Caco-2 (cell line): ENCODE measurements around the gene MAP3K4. TPM values are rescaled to one million over a fixed set of nuclear protein-coding genes. Genes with fewer than 3 reads are reported as not detected.

Experiments
- BruUV-seq: library from RNA; stranded (reverse); fragments of 400-500 nt; replicated peaks from 2 replicates; lab custom pipeline; 2021; lab: Mats Ljungman, UMichigan
- CTCF ChIA-PET: fragments of 300-600 bp; sonication (Branson Sonifier 250); formaldehyde crosslinking; loops from one replicate; lab custom pipeline; 2022; ENCODE audit warnings: antibody characterized with exemption; lab: Charles Lee
- POLR2A ChIA-PET: fragments of 300-600 bp; sonication (Branson Sonifier 250); formaldehyde crosslinking; loops from one replicate; lab custom pipeline; 2022; ENCODE audit warnings: antibody characterized with exemption; lab: Charles Lee
- DNase-seq, 2 experiments: peaks; one replicate each; pipeline versions ENCODE4 v3.0.0 to v3.0.0-alpha.2; 2020 to 2022
- H3K27me3 ChIP-seq: replicated peaks from 2 replicates; pipeline ENCODE4 v1.6.0; 2011; ENCODE audit warnings: low read length; ENCODE audit not compliant: control insufficient read depth, insufficient read depth
- H3K36me3 ChIP-seq: 2 replicates; pipeline ENCODE4 v1.5.1; 2011; ENCODE audit warnings: low read length; ENCODE audit not compliant: control insufficient read depth, insufficient read depth
- H3K4me1 ChIP-seq: fragments of 250-450 bp; sonication (Bioruptor Pico); 2 replicates; pipeline ENCODE4 v1.5.1; 2020; ENCODE audit warnings: mild to moderate bottlenecking
- H3K4me3 ChIP-seq: 2 replicates; pipeline ENCODE4 v1.5.1; 2011; ENCODE audit warnings: low read depth, mild to moderate bottlenecking, control low read depth, low read length
- H3K9me3 ChIP-seq: fragments of 250-450 bp; sonication (Bioruptor Pico); 2 replicates; pipeline ENCODE4 v1.5.1; 2020; ENCODE audit warnings: mild to moderate bottlenecking, moderate library complexity
- H3K27ac Mint-ChIP-seq: one replicate; pipeline ENCODE4 v1.8.0; 2022; ENCODE audit warnings: mixed read lengths; ENCODE audit not compliant: unreplicated experiment
- H3K27me3 Mint-ChIP-seq: one replicate; pipeline ENCODE4 v1.8.0; 2022; ENCODE audit warnings: mixed read lengths; ENCODE audit not compliant: insufficient read depth, unreplicated experiment
- H3K36me3 Mint-ChIP-seq: one replicate; pipeline ENCODE4 v1.8.0; 2022; ENCODE audit warnings: mild to moderate bottlenecking, mixed read lengths; ENCODE audit not compliant: insufficient read depth, unreplicated experiment
- H3K4me1 Mint-ChIP-seq: one replicate; pipeline ENCODE4 v1.8.0; 2022; ENCODE audit warnings: low read depth, mixed read lengths; ENCODE audit not compliant: unreplicated experiment
- H3K4me3 Mint-ChIP-seq: one replicate; pipeline ENCODE4 v1.8.0; 2022; ENCODE audit warnings: mild to moderate bottlenecking, moderate library complexity, mixed read lengths; ENCODE audit not compliant: unreplicated experiment
- H3K9me3 Mint-ChIP-seq: one replicate; pipeline ENCODE4 v1.8.0; 2022; ENCODE audit warnings: mixed read lengths; ENCODE audit not compliant: unreplicated experiment
- intact Hi-C: fragments of 100-400 bp; cut with micrococcal nuclease; formaldehyde crosslinking; loops from one replicate; pipeline ENCODE4 v1.10.0; 2022; ENCODE audit not compliant: unreplicated experiment
- total RNA-seq: library from RNA; stranded (reverse); gene quantifications from 2 replicates; pipeline ENCODE4 v1.2.3, GENCODE V29; 2022
- TF ChIP-seq, protein P1 (sequence below), 2 experiments: fragments of 200-600 bp in 1 of 2; IDR thresholded peaks; 1 replicate in 1 of 2; 2 replicates in 1 of 2; pipeline versions ENCODE4 v1.5.1 to v1.8.0; 2011 to 2022; ENCODE audit warnings: antibody characterized with exemption in 1 of 2, control low read depth in 1 of 2, inconsistent platforms in 1 of 2, low read depth in 1 of 2, low read length in 1 of 2, mild to moderate bottlenecking in 1 of 2, moderate library complexity in 1 of 2; ENCODE audit not compliant: insufficient read depth in 1 of 2, severe bottlenecking in 1 of 2, unreplicated experiment in 1 of 2

Gene MAP3K4
- total RNA-seq, 1 experiment from 2014 or later: 34.3 TPM

DNA sequence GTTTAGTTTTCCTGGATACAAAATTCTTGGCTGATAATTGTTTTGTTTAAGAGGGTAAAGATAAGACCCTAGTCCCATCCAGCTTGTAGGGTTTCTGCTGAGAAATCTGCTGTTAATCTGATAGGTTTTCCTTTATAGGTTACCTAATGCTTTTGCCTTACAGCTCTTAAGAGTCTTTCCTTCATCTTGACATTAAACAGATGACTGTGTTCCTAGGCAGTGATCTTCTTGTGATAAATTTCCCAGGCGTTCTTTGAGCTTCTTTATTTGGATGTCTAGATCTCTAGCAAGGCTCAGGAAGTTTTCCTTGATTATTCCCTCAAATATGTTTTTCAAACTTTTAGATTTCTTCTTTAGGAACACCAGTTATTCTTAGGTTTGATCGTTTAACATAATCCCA lies 134.0 kb downstream of the MAP3K4 start:
- TF ChIP-seq, protein P1, sequence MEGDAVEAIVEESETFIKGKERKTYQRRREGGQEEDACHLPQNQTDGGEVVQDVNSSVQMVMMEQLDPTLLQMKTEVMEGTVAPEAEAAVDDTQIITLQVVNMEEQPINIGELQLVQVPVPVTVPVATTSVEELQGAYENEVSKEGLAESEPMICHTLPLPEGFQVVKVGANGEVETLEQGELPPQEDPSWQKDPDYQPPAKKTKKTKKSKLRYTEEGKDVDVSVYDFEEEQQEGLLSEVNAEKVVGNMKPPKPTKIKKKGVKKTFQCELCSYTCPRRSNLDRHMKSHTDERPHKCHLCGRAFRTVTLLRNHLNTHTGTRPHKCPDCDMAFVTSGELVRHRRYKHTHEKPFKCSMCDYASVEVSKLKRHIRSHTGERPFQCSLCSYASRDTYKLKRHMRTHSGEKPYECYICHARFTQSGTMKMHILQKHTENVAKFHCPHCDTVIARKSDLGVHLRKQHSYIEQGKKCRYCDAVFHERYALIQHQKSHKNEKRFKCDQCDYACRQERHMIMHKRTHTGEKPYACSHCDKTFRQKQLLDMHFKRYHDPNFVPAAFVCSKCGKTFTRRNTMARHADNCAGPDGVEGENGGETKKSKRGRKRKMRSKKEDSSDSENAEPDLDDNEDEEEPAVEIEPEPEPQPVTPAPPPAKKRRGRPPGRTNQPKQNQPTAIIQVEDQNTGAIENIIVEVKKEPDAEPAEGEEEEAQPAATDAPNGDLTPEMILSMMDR (IDR thresholded peaks at IDR 0.05; ENCODE audit: insufficient read depth in 1 of 2, low read depth in 1 of 2, low read length in 1 of 2, severe bottlenecking in 1 of 2, unreplicated experiment in 1 of 2): no peak
- intact Hi-C loops: no loop called here
- H3K27ac Mint-ChIP-seq: no peak overlapping the region
- H3K27me3 ChIP-seq: no peaks in the 10 kb centered on the region
- H3K4me3 ChIP-seq: no peak overlapping the region
- POLR2A ChIA-PET: no interaction called here
- DNase-seq: no peak
- CTCF ChIA-PET: no interaction called here
- no peaks in the 10 kb centered on the region for H3K27me3 Mint-ChIP-seq
- H3K36me3 Mint-ChIP-seq: peaks cover 22% of the 10 kb centered on the region
- peaks cover 4% of the 10 kb centered on the region; the same call in 1 of the 2 replicates for H3K9me3 ChIP-seq
- no peaks in the 10 kb centered on the region for H3K36me3 ChIP-seq
- no peak overlapping the region for H3K4me3 Mint-ChIP-seq
- H3K4me1 ChIP-seq: no peaks in the 10 kb centered on the region
- H3K4me1 Mint-ChIP-seq: no peaks in the 10 kb centered on the region
- peaks cover 15% of the 10 kb centered on the region for H3K9me3 Mint-ChIP-seq
- no TSS peak for BruUV-seq

DNA sequence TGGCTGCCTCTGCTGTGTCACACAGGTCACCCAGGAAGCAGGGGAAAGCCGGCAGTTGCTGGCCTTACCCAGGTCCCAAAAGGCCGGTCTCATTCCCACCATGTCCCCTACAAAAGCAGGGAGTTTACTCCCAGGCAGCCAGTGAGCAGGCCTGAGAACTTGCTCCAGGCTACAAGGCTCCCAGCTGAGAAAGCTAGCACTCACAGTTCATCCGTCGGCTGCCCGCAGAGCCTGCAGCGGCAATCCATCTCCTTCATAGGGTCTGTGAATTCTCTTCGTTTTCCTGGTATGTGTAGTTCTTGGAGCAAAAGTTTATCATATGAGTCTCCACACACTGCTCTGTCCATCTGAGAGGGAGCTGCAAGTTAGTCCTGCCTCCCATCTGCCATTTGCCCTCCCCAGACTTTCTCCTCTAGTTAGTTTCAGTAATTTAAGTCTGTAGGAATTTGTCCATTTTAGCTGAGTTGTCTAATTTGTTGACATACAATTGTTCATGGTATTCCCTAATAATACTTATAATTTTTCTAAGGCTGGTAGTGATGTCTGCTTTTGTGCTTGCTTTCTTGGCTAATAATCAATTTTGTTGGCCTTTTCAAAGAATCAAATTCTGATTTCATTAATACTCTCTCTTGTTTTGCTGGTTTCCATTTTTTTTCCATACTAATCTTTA lies 135.6 kb downstream of the MAP3K4 start:
- peaks cover 15% of the 10 kb centered on the region for H3K9me3 Mint-ChIP-seq

DNA sequence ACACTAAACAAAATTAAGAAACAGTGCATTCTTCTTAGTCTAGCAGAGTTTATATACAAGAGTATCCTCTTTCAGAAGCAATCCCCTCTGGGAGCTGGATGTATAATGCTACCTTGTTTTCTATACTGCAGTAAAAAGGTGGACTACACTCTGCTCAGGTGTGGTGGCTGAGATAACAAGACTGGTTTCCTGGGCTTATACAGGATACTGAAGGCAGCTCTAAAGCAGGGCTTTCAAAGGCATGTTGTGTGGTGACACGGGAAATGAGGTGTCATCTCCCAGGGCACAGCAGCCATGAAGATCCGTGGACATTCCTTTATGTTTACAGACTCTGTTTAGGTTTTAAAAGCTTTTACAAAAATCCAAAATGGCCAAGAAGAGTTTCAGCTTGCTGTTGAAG lies 136.7 kb downstream of the MAP3K4 start:
- H3K27me3 ChIP-seq: no peaks in the 10 kb centered on the region
- no peaks in the 10 kb centered on the region for H3K4me1 ChIP-seq
- intact Hi-C loops: no loop called here
- TF ChIP-seq, protein P1 (IDR thresholded peaks at IDR 0.05; ENCODE audit: insufficient read depth in 1 of 2, low read depth in 1 of 2, low read length in 1 of 2, severe bottlenecking in 1 of 2, unreplicated experiment in 1 of 2): no peak
- Mint-ChIP-seq H3K4me3 (no peak overlapping the region), H3K27ac (no peak overlapping the region), H3K36me3 (peaks cover 18% of the 10 kb centered on the region), H3K4me1 (no peaks in the 10 kb centered on the region), H3K27me3 (no peaks in the 10 kb centered on the region), H3K9me3 (peaks cover 15% of the 10 kb centered on the region)
- POLR2A ChIA-PET: no interaction called here
- CTCF ChIA-PET: no interaction called here
- H3K9me3 ChIP-seq: peaks cover 4% of the 10 kb centered on the region; the same call in 1 of the 2 replicates
- no peak for DNase-seq
- no peaks in the 10 kb centered on the region for H3K36me3 ChIP-seq
- no peak overlapping the region for H3K4me3 ChIP-seq
- no TSS peak for BruUV-seq

More for the DNA sequence above, 135.6 kb downstream of the MAP3K4 start:
- no peaks in the 10 kb centered on the region for H3K27me3 ChIP-seq
- POLR2A ChIA-PET: no interaction called here
- no peaks in the 10 kb centered on the region for H3K36me3 ChIP-seq
- H3K27ac Mint-ChIP-seq: no peak overlapping the region
- peaks cover 4% of the 10 kb centered on the region; the same call in 1 of the 2 replicates for H3K9me3 ChIP-seq
- H3K4me3 Mint-ChIP-seq: no peak overlapping the region
- H3K36me3 Mint-ChIP-seq: peaks cover 19% of the 10 kb centered on the region
- no peaks in the 10 kb centered on the region for H3K4me1 ChIP-seq
- H3K4me1 Mint-ChIP-seq: no peaks in the 10 kb centered on the region
- H3K27me3 Mint-ChIP-seq: no peaks in the 10 kb centered on the region
- intact Hi-C loops: no loop called here
- CTCF ChIA-PET: no interaction called here
- DNase-seq: no peak
- H3K4me3 ChIP-seq: no peak overlapping the region
- TF ChIP-seq, protein P1 (IDR thresholded peaks at IDR 0.05; ENCODE audit: insufficient read depth in 1 of 2, low read depth in 1 of 2, low read length in 1 of 2, severe bottlenecking in 1 of 2, unreplicated experiment in 1 of 2): no peak
- no TSS peak for BruUV-seq
